NCI-H510A (cell line): Measurements from ENCODE around the gene RTN1.

Experiments used
- DNase-seq: peaks from one replicate; lab custom pipeline; 2025; lab: John Stamatoyannopoulos, UW

RTN1 gene

DNA sequence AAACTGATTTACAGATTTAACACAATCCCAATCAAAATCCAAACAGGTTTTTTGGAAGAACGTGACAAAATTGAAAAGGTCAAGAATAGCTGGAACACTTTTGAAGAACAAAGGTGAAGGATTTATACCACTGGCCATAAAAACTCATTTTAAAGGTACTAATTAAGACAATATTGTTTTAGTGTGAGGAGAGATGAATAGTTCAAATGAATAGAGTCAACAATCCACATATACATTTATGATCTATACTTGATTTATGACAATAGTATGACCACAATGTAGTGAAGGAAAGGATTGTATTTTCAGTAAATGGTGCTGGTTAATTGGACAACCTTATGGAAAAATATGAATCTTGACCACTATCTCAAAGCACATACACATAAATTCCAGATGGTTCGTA is 323.3 kb downstream of the RTN1 start:
- DNase-seq, result no peak
